Heart right ventricle (tissue), 16 donors: ENCODE data around the gene KCNMA1. TPM values are rescaled to one million over a fixed set of nuclear protein-coding genes. Genes with fewer than 3 reads are reported as not detected.

Experiments
- ATAC-seq, 8 donors: fragments of 200-7000 bp; cut with Tn5 transposase; one replicate each; pipeline ENCODE4 v1.9.1; 2020; ENCODE audit warnings: mild to moderate bottlenecking in 8 of 8, moderate library complexity in 8 of 8, moderate number of reproducible peaks in 1 of 8
- DNase-seq, 2 donors: peaks; one replicate each; pipeline ENCODE4 v3.0.0-alpha.2; 2020
- H3K27ac ChIP-seq, 10 donors: fragments of 200-600 bp; sonication (generic) in 2 of 10; one replicate each; pipeline versions ENCODE4 v1.5.0 to v1.8.0; 2020 to 2022; ENCODE audit warnings: mild to moderate bottlenecking in 3 of 10
- H3K27me3 ChIP-seq, 7 donors: fragments of 200-600 bp; one replicate each; pipeline ENCODE4 v1.8.0; 2021 to 2022; ENCODE audit warnings: mild to moderate bottlenecking in 2 of 7
- H3K36me3 ChIP-seq, 9 donors: fragments of 200-600 bp; sonication (generic) in 1 of 9; one replicate each; pipeline versions ENCODE4 v1.5.0 to v1.8.0; 2020 to 2022; ENCODE audit warnings: mild to moderate bottlenecking in 2 of 9
- H3K4me1 ChIP-seq, 9 donors: fragments of 200-600 bp; sonication (generic) in 1 of 9; one replicate each; pipeline versions ENCODE4 v1.5.0 to v1.8.0; 2020 to 2022; ENCODE audit warnings: mild to moderate bottlenecking in 4 of 9
- H3K4me3 ChIP-seq, 10 donors: fragments of 200-600 bp; sonication (generic) in 2 of 10; one replicate each; pipeline versions ENCODE4 v1.5.0 to v1.8.0; 2020 to 2022; ENCODE audit warnings: mild to moderate bottlenecking in 7 of 10, moderate library complexity in 2 of 10
- H3K9me3 ChIP-seq, 11 donors: fragments of 200-600 bp in 10 of 11; sonication (generic) in 2 of 11; one replicate each; pipeline versions ENCODE4 v1.5.0 to v1.8.0; 2013 to 2022; ENCODE audit warnings: mild to moderate bottlenecking in 2 of 11, control low read depth in 1 of 11, moderate library complexity in 1 of 11
- CTCF ChIP-seq, 9 donors: fragments of 200-600 bp; sonication (generic) in 2 of 9; IDR thresholded peaks; one replicate each; pipeline versions ENCODE4 v1.5.0 to v1.8.0; 2021 to 2022; ENCODE audit warnings: antibody characterized with exemption in 9 of 9, mild to moderate bottlenecking in 5 of 9, moderate library complexity in 1 of 9
- WGBS, 2 donors: extraction: QIAGEN DNeasy Blood & Tissue Kit; methylation state at CpG; one replicate each; pipeline ENCODE4 v1.1.7; 2013; ENCODE audit warnings: inconsistent platforms in 1 of 2; 5-methylcytosine and 5-hydroxymethylcytosine counted together
- intact Hi-C, 10 donors: fragments of 100-400 bp; cut with DNase I; formaldehyde crosslinking; loops; one replicate each; pipeline versions ENCODE4 v1.11.1 to v1.14.2; 2022
- long read RNA-seq, 3 donors: library from polyadenylated mRNA; unstranded; transcript quantifications; one replicate each; pipeline ENCODE4 v2.0.0, GENCODE V29; 2020 to 2021
- polyA plus RNA-seq, 2 donors: library from polyadenylated mRNA; stranded (reverse); fragments of 200-250 nt; gene quantifications; one replicate each; pipeline ENCODE4 v1.2.3, GENCODE V29; 2013
- total RNA-seq, 10 donors: library from RNA; stranded (reverse); fragmentation: NEBNext Ultra II Directional in 3 of 10; extraction: Animal tissue kit (Norgen Biotek cat#: 25700) in 3 of 10; gene quantifications; one replicate each; pipeline versions ENCODE4 v1.2.1 to v1.2.4, GENCODE V29; 2021 to 2023
- donor health status: Arrhythmogenic right ventricular cardiomyopathy.
- donor health status: ischemic (EF 13 %, LVEDD 7.1; RV severe dilation, severe dysfunction).
- donor health status: healthy with polysubstance abuse.
- donor health status: DM: no; HTN: yes; CAD: no.
- donor health status: DM: no; HTN: no; CAD: no.
- donor health status: ischemic (EF 25% LVEDD 6.9; RV normal size, moderate dysfunction).
- donor health status: ischemic (EF 25% LVEDD 5.7; RV mildly dilated, moderate dysfunction).
- donor health status: healthy.
- donor health status: DM: yes; HTN: yes; CAD: no.
- donor health status: Ischemic cardiomyopathy.
- donor health status: ischemic (EF 35%, LVEDD 5.7; RV mildly dilated, moderate dysfunction).
- donor health status: nonischemic (EF 11% LVEDD 7.7; RV severe dilation, severe dysfunction).
- donor health status: DM: yes; HTN: yes; CAD: no.
- donor health status: PGD.
- donor health status: ischemic (EF 29% LVEDD 5.4; RV normal size, mild dysfunction).
- donor health status: nonischemic (EF 23%, LVEDD 6.1; RV moderate dilation, normal function).

The KCNMA1 gene
- total RNA-seq (1 to 10 TPM; 1.2 to 5.3 (median 2.0) TPM), polyA plus RNA-seq (under 1 TPM; 0.59 to 0.95 TPM)
- long read RNA-seq, donor 1, partial matches to known transcripts, result 0 of 2 reads
- long read RNA-seq, donor 1, other reads (novel, unspliced or antisense), result 2 of 2 reads
- long read RNA-seq, donor 2, partial matches to known transcripts, result 2 of 4 reads
- long read RNA-seq, donor 2, other reads (novel, unspliced or antisense), result 2 of 4 reads
- long read RNA-seq, donor 3, result 0 reads

GRCh38 chr10:77637532-77638320 lies at the start of gene KCNMA1:
TSS of gene KCNMA1 (minus strand) at chr10:77637808.
- Histone ChIP-seq H3K4me1 (peaks cover 0 to 17% (median 7%) of the 10 kb centered on the region in 9 donors), H3K4me3 (peak within 1 kb of the TSS in 9 of 10 donors; percentile 32 to 54 (median 50)), H3K27me3 (peaks cover 12 to 93% (median 81%) of the 10 kb centered on the region in 7 donors), H3K9me3 (no peaks in the 10 kb centered on the region), H3K27ac (peak within 1 kb of the TSS in 1 of 10 donors; percentile 47), H3K36me3 (no peaks in the 10 kb centered on the region)
- intact Hi-C loops, result loop anchor here in 2 of 10 donors (2.0 to 10.0 kb wide), 2 partner anchors 143 to 463 kb away; no protein-coding TSS in a partner anchor
- no peak for TF ChIP-seq CTCF (IDR thresholded peaks at IDR 0.05)
- 1% methylated on average over 26 to 119 of the region's 121 CpGs for WGBS, 2 donors
- DNase-seq, result no peak
- ATAC-seq, result peak in 1 of 8 donors; percentile 30

- Histone ChIP-seq H3K27me3 (peaks cover 0 to 60% (median 36%) of the 10 kb centered on the region in 7 donors), H3K4me3 (no peak overlapping the region), H3K9me3 (no peaks in the 10 kb centered on the region), H3K27ac (no peak overlapping the region), H3K36me3 (no peaks in the 10 kb centered on the region), H3K4me1 (no peaks in the 10 kb centered on the region)
- WGBS, 2 donors, result 66 to 69% methylated on average over 11 of the region's 11 CpGs
- ATAC-seq (no peak), DNase-seq (no peak)
- intact Hi-C loops, result no loop called here
- no peak for TF ChIP-seq CTCF (IDR thresholded peaks at IDR 0.05)
Observed at GRCh38 chr10:77686650-77687417, 49.2 kb upstream of the KCNMA1 start.

- no peak for ATAC-seq
- H3K4me1 ChIP-seq, result no peaks in the 10 kb centered on the region
Observed at GRCh38 chr10:77686096-77686495, 48.5 kb upstream of the KCNMA1 start.

More at GRCh38 chr10:77686096-77686495, 48.5 kb upstream of the KCNMA1 start:
- WGBS, 2 donors, result 78% methylated on average over 3 of the region's 3 CpGs
- no peak for DNase-seq
- H3K4me3 ChIP-seq, result no peak overlapping the region
- H3K27me3 ChIP-seq, result peaks cover 0 to 63% (median 42%) of the 10 kb centered on the region in 7 donors
- TF ChIP-seq CTCF (IDR thresholded peaks at IDR 0.05), result no peak
- H3K27ac ChIP-seq, result no peak overlapping the region
- intact Hi-C loops, result no loop called here
- no peaks in the 10 kb centered on the region for H3K36me3 ChIP-seq
- H3K9me3 ChIP-seq, result no peaks in the 10 kb centered on the region
